ENCODE results near the gene LRRC8B.
"Not testable (repeated sequence)": the region's sequence is repeated elsewhere in the genome, so short reads cannot be mapped to it uniquely, and the experiment has no call there.

Gene LRRC8B

DNA sequence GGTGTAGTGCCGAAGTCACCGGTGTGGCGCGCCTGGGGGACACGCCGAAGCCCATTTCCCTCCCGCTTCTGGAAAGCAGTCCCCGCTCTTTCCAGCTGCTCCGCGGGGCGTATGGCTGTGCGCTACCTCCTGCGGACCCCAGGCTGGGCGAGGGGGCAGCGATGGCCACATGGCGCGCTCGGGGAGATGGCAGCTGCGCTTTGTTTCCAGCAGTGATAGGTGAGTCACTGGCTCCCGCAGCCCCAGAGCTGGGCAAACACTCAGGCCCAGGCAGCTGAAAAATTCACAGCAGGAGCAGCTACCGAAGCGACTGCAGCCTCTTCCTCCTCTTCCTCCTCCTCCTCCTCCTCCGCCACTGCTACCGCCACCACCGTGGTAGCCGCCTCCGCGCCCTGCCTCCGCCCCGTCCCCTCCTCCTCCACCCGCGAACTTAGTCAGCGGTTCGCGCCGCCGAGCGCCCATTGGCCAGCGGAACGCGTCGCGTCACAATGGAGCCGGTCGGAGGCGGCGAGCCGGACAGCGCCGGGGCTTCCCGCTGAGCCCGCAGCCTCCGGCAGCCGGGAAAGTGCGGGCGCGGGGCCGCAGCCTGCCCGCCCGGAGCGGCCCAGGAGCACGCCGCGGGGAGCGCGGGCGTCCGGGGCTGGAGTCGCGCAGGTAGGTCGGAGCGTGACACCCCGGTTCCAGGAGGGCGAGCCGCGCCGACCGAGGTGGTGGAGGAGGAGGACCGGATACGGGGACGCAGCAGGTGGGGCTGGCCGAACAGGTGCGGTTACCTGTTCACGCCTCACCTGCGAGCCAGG lies at the start of gene LRRC8B:
TSS of gene LRRC8B (plus strand) at position 461 of the 800 bp plus-strand sequence. CDS start 57,822 bp downstream, outside the sequence.
- peak; percentile 92 for DNase-seq

DNA sequence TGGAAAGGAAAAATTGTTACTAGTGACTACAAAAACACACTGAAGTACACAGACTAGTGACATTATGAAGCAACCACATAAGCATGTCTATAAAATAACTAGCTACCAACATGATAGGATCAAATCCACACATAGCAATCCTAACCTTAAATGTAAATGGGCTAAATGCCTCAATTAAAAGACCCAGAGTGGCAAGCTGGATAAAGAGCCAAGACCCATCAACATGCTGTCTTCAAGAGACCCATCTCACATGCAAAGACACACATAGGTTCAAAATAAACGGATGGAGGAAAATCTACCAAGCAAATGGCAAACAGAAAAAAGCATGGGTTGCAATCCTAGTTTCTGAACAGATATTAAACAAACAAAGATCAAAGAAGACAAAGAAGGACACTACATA lies 49.4 kb upstream of the LRRC8B start:
- DNase-seq: no peak

GRCh38 chr1:89476072-89476471 lies 48.6 kb upstream of the LRRC8B start:
- DNase-seq: no peak

- DNase-seq: peak; percentile 79
Observed at GRCh38 chr1:89483010-89483756, 41.4 kb upstream of the LRRC8B start.

GRCh38 chr1:89483757-89484077 lies 40.9 kb upstream of the LRRC8B start:
- DNase-seq: no peak

DNA sequence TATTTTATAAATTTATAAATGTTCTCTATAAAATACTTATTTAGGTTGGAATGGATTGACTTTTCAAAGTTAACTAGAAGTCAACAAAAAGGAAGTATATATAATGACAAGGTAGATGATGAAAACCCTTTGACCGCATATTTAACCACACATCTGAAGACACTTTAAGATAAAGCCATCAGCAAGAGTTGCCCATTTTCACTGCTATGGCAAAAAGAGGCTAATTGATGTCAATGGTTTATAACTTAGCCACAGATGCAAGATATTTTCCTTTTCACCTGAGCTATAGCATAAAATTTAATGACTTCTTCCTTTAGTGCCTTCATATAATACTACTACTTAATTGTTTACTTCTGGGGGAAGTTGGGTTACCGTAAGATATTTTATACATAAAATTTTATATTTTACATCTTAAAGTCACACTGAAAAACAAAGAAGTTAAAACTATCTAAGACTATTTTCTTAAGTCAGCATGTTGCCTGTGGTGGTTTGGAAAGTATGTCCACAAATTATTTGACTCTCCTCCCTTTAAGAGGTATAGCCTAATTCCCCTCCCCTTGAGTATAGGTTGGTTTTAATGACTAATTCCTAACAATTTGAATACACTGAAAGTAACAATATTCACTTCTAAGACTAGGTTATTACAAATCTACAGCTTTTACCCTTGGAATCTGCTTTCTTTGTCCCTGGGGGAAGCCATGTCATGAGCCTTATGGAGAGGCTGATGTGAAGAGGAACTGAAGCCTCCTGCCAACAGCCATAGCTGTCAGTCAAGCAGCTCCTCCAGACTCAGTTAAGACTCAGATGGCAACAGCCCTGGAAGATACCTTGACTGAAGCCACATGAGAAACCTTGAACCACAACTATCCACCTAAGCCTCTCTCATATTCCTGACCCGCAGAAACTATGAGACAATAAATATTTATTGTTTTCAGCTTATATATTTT lies 40.3 kb upstream of the LRRC8B start:
- no peak for DNase-seq

- DNase-seq: no peak
Observed at GRCh38 chr1:89487972-89488371, 36.7 kb upstream of the LRRC8B start.

- no peak for DNase-seq
Observed at GRCh38 chr1:89489047-89489729, 35.4 kb upstream of the LRRC8B start.

GRCh38 chr1:89490389-89490788 lies 34.2 kb upstream of the LRRC8B start:
- DNase-seq: no peak

DNA sequence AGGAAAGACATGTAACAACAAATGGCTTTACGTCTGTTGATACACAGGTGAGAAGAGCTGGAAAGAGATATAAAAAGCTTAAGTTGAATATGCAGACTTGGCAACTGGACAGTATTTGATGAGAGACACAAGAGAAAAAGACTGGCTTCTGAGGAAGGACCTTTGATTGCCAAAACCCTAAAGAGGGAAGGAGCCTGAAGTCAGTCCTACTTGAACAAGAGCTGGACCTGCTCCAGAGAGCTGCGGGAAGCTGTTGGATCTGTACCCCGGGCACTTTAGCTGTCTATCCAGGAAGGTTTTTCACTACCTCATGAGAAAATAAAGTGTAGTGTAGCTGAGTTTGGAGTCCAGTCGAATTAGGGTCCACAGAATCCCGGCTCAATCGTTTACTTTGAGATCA lies 25.3 kb upstream of the LRRC8B start:
- no peak for DNase-seq

GRCh38 chr1:89502042-89502441 lies 22.6 kb upstream of the LRRC8B start:
- no peak for DNase-seq

DNA sequence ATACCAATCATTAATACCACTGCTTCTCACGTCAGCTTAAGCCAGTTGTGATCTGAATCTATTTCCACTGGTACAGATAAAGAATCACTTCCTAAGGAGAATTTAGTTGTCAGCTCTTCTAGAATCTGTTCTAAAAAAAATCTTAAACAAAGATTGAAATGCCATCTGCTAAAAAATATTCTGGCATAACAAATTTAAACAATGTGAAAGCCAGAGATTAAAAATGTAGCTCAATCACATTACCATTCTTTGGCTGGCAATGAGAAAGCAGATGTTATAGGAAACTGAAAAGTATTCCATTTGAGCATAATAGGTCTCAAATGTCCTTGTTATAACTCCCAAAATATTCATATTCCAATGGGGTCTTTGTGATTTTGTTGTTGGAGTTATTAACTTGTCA lies 21.7 kb upstream of the LRRC8B start:
- no peak for DNase-seq

GRCh38 chr1:89503690-89504089 lies 20.9 kb upstream of the LRRC8B start:
- no peak for DNase-seq

DNA sequence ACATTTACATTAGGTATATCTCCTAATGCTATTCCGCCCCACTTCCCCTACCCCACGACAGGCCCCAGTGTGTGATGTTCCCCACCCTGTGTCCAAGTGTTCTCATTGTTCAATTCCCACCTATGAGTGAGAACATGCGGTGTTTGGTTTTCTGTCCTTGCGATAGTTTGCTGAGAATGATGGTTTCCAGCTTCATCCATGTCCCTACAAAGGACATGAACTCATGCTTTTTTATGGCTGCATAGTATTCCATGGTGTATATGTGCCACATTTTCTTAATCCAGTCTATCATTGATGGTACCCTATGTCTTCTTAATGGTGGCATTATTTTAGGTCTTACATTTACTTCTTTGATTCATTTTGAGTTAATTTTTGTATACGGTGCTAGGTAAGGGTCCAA lies 14.6 kb upstream of the LRRC8B start:
- DNase-seq: not testable (repeated sequence)

- DNase-seq: no peak
Observed at GRCh38 chr1:89512996-89513720, 11.5 kb upstream of the LRRC8B start.

DNA sequence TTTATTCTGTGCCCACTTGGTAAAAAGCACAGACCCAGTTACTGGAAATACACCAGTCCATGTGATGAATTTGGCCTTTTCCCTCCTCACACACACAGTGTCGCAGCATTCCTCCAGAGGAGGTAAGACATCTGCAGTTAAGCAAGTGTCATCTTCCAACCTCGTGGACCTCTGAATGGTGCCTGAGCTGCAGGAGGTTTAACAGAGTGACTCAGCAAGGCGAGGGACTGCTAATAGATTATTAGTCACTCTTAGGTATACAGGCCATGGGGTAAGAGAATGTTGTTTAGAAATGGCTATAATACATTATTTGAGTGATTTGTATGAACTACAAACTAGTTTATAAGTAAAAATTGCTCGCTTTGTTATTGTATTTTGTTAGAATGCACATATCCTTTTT lies 8.6 kb upstream of the LRRC8B start:
- no peak for DNase-seq

- no peak for DNase-seq
Observed at GRCh38 chr1:89518221-89518631, 6.4 kb upstream of the LRRC8B start.

GRCh38 chr1:89519779-89520358 lies 4.8 kb upstream of the LRRC8B start:
- peak; percentile 72 for DNase-seq

DNA sequence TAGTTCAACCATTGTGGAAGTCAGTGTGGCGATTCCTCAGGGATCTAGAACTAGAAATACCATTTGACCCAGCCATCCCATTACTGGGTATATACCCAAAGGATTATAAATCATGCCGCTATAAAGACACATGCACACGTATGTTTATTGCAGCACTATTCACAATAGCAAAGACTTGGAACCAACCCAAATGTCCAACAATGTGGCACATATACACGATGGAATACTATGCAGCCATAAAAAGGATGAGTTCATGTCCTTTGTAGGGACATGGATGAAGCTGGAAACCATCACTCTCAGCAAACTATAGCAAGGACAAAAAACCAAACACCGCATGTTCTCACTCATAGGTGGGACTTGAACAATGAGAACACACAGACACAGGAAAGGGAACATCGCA lies 2.7 kb upstream of the LRRC8B start:
- DNase-seq: not testable (repeated sequence)

DNA sequence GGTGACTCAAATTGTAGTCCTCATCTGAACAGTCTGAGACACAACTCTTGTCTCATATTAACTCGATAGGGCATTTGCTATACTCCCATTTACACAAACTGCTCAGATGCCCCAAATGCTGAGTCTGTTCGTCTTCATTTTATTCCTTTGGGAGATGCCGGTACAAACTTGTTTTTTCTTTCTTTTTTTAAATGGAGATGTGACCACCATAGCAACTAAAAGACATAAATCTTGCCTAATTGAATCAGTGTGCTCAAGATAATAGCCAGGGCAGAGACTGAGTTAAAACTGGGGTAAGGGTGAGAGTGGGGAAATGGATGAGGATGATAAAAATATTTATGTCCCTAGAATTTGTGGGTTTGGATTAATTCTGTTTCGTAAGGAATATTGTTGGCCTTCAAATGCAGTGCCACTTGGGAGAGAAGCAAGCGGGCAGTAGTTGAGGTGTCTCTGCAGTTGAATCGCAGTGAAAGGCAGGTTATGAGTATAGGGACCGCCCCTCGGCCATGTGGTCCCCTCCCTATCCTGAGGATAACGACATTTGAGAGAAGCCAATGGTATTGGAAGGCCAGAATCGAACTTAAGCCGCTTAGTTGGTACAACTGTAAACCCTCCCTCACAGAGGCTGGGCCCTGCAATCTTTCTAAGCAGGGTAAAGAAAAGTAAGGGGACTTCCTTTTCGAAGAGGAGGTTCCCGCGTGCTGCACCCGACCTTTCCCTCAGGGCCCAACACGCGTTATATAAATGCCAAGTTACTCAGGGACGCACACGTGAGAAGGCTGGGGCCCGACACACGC lies 859 bp upstream of the LRRC8B start:
- peak; percentile 72 for DNase-seq

Measured in CD4-positive, alpha-beta T cell treated with Interleukin-21 for 1 hour (primary cell).